ENCODE measurements around the gene PAN3.

GRCh38 chr13:28121224-28121623 lies 17.1 kb upstream of the PAN3 start:
- TF ChIP-seq POLR2A (IDR thresholded peaks at IDR 0.05), result no peak
- TF ChIP-seq CTCF (IDR thresholded peaks at IDR 0.05), result no peak
- no peak for TF ChIP-seq POLR2AphosphoS5 (IDR thresholded peaks at IDR 0.05)
- no peak for TF ChIP-seq EP300 (IDR thresholded peaks at IDR 0.05)

Data from sigmoid colon (tissue), 4 donors.